ENCODE measurements around the gene LUC7L2. TPM values are rescaled to one million over a fixed set of nuclear protein-coding genes. Genes with fewer than 3 reads are reported as not detected.
A peak's percentile ranks its signal among the peaks of the same experiment; 100 is the strongest.

LUC7L2 gene
- total and polyA plus RNA-seq, 9 of the 15 experiments (the other 6 are each of a cell fraction or from before 2014, with no cell fraction given), result 56.1 to 207 (median 141) TPM

DNA sequence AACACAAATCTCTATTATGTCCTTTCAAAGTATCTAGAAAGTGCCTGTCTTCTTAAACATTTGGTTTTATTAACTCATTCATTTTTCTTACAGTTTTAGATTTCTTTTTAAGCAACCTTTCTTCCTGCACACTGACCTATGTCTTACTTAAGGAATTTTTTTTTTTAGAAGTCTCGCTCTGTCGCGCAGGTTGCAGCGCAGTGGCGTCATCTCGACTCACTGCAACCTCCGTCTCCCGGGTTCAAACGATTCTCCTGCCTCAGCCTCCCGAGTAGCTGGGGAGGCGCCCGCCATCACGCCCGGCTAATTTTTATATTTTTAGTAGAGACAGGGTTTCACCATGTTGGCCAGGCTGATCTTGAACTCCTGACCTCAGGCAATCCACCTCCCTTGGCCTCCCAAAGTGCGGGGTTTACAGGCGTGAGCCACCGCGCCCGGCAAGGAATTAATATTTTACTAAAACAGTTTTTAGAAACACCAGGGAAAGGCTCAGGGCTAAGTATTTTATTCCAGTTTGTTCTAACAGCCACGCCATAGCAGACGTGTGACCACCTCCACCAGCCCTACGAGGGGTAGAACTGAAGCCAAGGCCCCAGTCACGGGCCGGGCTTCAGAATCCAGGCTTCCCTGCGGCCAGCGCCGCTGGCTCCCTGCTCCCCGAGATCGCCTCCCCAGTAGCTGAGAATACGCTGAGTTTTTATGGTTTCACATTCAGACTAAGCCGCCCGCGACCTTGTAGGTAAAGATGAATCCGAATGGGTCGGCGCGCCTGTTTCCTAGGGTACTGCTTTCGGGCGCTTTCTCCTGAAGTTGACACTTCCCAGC, 941 bp upstream of the LUC7L2 start (continued):
- TF ChIP-seq NFRKB (IDR thresholded peaks at IDR 0.05; ENCODE audit: low read depth), result peak; percentile 90; the same call in 1 of the 2 replicates
- TF ChIP-seq, protein P1, sequence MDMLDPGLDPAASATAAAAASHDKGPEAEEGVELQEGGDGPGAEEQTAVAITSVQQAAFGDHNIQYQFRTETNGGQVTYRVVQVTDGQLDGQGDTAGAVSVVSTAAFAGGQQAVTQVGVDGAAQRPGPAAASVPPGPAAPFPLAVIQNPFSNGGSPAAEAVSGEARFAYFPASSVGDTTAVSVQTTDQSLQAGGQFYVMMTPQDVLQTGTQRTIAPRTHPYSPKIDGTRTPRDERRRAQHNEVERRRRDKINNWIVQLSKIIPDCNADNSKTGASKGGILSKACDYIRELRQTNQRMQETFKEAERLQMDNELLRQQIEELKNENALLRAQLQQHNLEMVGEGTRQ (CRISPR knock-in tag; IDR thresholded peaks at IDR 0.05), result no peak
- TF ChIP-seq, protein P2, sequence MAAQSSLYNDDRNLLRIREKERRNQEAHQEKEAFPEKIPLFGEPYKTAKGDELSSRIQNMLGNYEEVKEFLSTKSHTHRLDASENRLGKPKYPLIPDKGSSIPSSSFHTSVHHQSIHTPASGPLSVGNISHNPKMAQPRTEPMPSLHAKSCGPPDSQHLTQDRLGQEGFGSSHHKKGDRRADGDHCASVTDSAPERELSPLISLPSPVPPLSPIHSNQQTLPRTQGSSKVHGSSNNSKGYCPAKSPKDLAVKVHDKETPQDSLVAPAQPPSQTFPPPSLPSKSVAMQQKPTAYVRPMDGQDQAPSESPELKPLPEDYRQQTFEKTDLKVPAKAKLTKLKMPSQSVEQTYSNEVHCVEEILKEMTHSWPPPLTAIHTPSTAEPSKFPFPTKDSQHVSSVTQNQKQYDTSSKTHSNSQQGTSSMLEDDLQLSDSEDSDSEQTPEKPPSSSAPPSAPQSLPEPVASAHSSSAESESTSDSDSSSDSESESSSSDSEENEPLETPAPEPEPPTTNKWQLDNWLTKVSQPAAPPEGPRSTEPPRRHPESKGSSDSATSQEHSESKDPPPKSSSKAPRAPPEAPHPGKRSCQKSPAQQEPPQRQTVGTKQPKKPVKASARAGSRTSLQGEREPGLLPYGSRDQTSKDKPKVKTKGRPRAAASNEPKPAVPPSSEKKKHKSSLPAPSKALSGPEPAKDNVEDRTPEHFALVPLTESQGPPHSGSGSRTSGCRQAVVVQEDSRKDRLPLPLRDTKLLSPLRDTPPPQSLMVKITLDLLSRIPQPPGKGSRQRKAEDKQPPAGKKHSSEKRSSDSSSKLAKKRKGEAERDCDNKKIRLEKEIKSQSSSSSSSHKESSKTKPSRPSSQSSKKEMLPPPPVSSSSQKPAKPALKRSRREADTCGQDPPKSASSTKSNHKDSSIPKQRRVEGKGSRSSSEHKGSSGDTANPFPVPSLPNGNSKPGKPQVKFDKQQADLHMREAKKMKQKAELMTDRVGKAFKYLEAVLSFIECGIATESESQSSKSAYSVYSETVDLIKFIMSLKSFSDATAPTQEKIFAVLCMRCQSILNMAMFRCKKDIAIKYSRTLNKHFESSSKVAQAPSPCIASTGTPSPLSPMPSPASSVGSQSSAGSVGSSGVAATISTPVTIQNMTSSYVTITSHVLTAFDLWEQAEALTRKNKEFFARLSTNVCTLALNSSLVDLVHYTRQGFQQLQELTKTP (IDR thresholded peaks at IDR 0.05; ENCODE audit: low read depth in 1 of 2, partially characterized antibody in 2 of 2), result peak in 1 of 2 experiments; percentile 82
- TF ChIP-seq U2AF2 (optimal IDR thresholded peaks at IDR 0.05; ENCODE audit: low read depth, low read length), result no peak
- TF ChIP-seq GATAD2B (IDR thresholded peaks at IDR 0.05; ENCODE audit: borderline replicate concordance), result no peak
- 0 out of 2 replicates have a peak, but pooled peaks have one; percentile 19 for TF ChIP-seq ZNF583 (CRISPR knock-in tag; IDR thresholded peaks at IDR 0.05)
- TF ChIP-seq BCOR (IDR thresholded peaks at IDR 0.05), result peak; percentile 91
- no peak for TF ChIP-seq NR2C1 (IDR thresholded peaks at IDR 0.05)
- TF ChIP-seq NR2C1 (tag; IDR thresholded peaks at IDR 0.05), result peak; percentile 51; the same call in 1 of the 2 replicates
- TF ChIP-seq, protein P3, sequence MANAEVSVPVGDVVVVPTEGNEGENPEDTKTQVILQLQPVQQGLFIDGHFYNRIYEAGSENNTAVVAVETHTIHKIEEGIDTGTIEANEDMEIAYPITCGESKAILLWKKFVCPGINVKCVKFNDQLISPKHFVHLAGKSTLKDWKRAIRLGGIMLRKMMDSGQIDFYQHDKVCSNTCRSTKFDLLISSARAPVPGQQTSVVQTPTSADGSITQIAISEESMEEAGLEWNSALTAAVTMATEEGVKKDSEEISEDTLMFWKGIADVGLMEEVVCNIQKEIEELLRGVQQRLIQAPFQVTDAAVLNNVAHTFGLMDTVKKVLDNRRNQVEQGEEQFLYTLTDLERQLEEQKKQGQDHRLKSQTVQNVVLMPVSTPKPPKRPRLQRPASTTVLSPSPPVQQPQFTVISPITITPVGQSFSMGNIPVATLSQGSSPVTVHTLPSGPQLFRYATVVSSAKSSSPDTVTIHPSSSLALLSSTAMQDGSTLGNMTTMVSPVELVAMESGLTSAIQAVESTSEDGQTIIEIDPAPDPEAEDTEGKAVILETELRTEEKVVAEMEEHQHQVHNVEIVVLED (CRISPR knock-in tag; IDR thresholded peaks at IDR 0.05), result no peak
- TF ChIP-seq, protein P4, sequence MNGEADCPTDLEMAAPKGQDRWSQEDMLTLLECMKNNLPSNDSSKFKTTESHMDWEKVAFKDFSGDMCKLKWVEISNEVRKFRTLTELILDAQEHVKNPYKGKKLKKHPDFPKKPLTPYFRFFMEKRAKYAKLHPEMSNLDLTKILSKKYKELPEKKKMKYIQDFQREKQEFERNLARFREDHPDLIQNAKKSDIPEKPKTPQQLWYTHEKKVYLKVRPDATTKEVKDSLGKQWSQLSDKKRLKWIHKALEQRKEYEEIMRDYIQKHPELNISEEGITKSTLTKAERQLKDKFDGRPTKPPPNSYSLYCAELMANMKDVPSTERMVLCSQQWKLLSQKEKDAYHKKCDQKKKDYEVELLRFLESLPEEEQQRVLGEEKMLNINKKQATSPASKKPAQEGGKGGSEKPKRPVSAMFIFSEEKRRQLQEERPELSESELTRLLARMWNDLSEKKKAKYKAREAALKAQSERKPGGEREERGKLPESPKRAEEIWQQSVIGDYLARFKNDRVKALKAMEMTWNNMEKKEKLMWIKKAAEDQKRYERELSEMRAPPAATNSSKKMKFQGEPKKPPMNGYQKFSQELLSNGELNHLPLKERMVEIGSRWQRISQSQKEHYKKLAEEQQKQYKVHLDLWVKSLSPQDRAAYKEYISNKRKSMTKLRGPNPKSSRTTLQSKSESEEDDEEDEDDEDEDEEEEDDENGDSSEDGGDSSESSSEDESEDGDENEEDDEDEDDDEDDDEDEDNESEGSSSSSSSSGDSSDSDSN (IDR thresholded peaks at IDR 0.05; ENCODE audit: borderline replicate concordance in 1 of 2, low read depth in 2 of 2, low read length in 2 of 2), result no peak
- TF ChIP-seq RBM39 (optimal IDR thresholded peaks at IDR 0.05; ENCODE audit: low read depth, low read length), result no peak
- TF ChIP-seq SRSF3 (IDR thresholded peaks at IDR 0.05; ENCODE audit: insufficient read depth, low read length), result peak; percentile 76; the same call in 1 of the 2 replicates
- TF ChIP-seq, protein P5, sequence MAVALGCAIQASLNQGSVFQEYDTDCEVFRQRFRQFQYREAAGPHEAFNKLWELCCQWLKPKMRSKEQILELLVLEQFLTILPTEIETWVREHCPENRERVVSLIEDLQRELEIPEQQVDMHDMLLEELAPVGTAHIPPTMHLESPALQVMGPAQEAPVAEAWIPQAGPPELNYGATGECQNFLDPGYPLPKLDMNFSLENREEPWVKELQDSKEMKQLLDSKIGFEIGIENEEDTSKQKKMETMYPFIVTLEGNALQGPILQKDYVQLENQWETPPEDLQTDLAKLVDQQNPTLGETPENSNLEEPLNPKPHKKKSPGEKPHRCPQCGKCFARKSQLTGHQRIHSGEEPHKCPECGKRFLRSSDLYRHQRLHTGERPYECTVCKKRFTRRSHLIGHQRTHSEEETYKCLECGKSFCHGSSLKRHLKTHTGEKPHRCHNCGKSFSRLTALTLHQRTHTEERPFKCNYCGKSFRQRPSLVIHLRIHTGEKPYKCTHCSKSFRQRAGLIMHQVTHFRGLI (CRISPR knock-in tag; IDR thresholded peaks at IDR 0.05), result 0 out of 2 replicates have a peak, but pooled peaks have one; percentile 5
- TF ChIP-seq, protein P6, sequence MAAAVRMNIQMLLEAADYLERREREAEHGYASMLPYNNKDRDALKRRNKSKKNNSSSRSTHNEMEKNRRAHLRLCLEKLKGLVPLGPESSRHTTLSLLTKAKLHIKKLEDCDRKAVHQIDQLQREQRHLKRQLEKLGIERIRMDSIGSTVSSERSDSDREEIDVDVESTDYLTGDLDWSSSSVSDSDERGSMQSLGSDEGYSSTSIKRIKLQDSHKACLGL (CRISPR knock-in tag; IDR thresholded peaks at IDR 0.05; ENCODE audit: borderline replicate concordance, poor library complexity, severe bottlenecking), result no peak
- TF ChIP-seq RNF2 (IDR thresholded peaks at IDR 0.05), result no peak
